ENCODE results near the gene DLX2. TPM values are rescaled to one million over a fixed set of nuclear protein-coding genes. Genes with fewer than 3 reads are reported as not detected.
A peak's percentile ranks its signal among the peaks of the same experiment; 100 is the strongest.

DLX2 gene
- total and polyA plus RNA-seq, 2 donors (not counting 3 experiments of a cell fraction or from before 2014, with no cell fraction given): not detected

GRCh38 chr2:172083628-172084394 is 18.9 kb downstream of the DLX2 start:
- Histone ChIP-seq H2AFZ (ENCODE audit: low read depth, low read length) (no peak overlapping the region), H3K79me2 (ENCODE audit: control insufficient read depth, insufficient read depth, low read length) (no peaks in the 10 kb centered on the region), H4K20me1 (replicated peaks; ENCODE audit: control insufficient read depth, extremely low read depth, insufficient read depth, low read length) (no peaks in the 10 kb centered on the region), H3K9me3 (replicated peaks; ENCODE audit: control insufficient read depth, insufficient read depth, low read length) (no peaks in the 10 kb centered on the region), H3K27me3 (ENCODE audit: control insufficient read depth in 2 of 2, insufficient read depth in 2 of 2, low read length in 2 of 2) (peaks cover 82 to 97% of the 10 kb centered on the region in 2 experiments), H3K4me1 (ENCODE audit: control insufficient read depth, extremely low read depth, insufficient read depth, low read length) (peaks cover 20% of the 10 kb centered on the region), H3K4me2 (ENCODE audit: insufficient read depth, low read length) (no peak overlapping the region), H3K27ac (ENCODE audit: insufficient read depth, low read depth, low read length) (no peak overlapping the region), H3K4me3 (replicated peaks in 1 of 3; ENCODE audit: insufficient read depth in 1 of 3, low read depth in 1 of 3, low read length in 3 of 3) (no peak overlapping the region), H3K9ac (replicated peaks; ENCODE audit: extremely low read depth, insufficient read depth, low read length) (no peak overlapping the region), H3K9me1 (replicated peaks; ENCODE audit: control insufficient read depth, extremely low read depth, insufficient read depth, low read length) (no peaks in the 10 kb centered on the region), H3K36me3 (ENCODE audit: control insufficient read depth in 2 of 2, extremely low read depth in 1 of 2, insufficient read depth in 2 of 2, low read length in 2 of 2) (no peaks in the 10 kb centered on the region)
- dilution Hi-C loops (cut with MboI; ENCODE audit: extremely low pct_ligation_motif_present, low sequenced_read_pairs) (no loop called here), intact Hi-C loops (cut with micrococcal nuclease) (loop anchor here (2.0 kb wide), 1 partner anchor 161 kb away; the partner anchor contains the start of gene HAT1)
- TF ChIP-seq MAX (IDR thresholded peaks at IDR 0.05; ENCODE audit: insufficient read depth, insufficient read length) (no peak), JUN (IDR thresholded peaks at IDR 0.05; ENCODE audit: borderline replicate concordance, insufficient read depth, insufficient read length, low read depth) (no peak), GATA2 (IDR thresholded peaks at IDR 0.05; ENCODE audit: insufficient read depth, insufficient read length, low read depth, low read length) (no peak), FOS (IDR thresholded peaks at IDR 0.05; ENCODE audit: borderline replicate concordance, insufficient read depth, low read length) (no peak), EZH2 (IDR thresholded peaks at IDR 0.05; ENCODE audit: borderline replicate concordance, low read depth, low read length, severe bottlenecking) (no peak), POLR2A (IDR thresholded peaks at IDR 0.05; ENCODE audit: low read depth, low read length) (no peak), MYC (IDR thresholded peaks at IDR 0.05; ENCODE audit: low read depth, low read length) (no peak), POLR2AphosphoS5 (IDR thresholded peaks at IDR 0.05; ENCODE audit: insufficient read depth, low read depth, low read length) (no peak)
- DNase-seq (ENCODE audit: low read depth, low spot score): peak; percentile 17
- no TSS peak for BruUV-seq (replicated peaks)
- CTCF ChIA-PET: interaction anchor here (0.6 to 1.9 kb wide), 5 partner anchors 9 to 25 kb away, joined by 3 to 6 read pairs (median 4); partner anchors contain the start of gene DLX2
- peak; percentile 50 for FAIRE-seq
- POLR2A ChIA-PET: no interaction called here
